ENCODE results near the gene SPDYE9. TPM values are rescaled to one million over a fixed set of nuclear protein-coding genes. Genes with fewer than 3 reads are reported as not detected.

Gene SPDYE9
- total RNA-seq: not detected

GRCh38 chr7:73085938-73086337 is at the start of gene SPDYE9:
Gene SPDYE9 (minus strand): TSS chr7:73086038. CDS start chr7:73084238, 1,800 bp downstream.

GRCh38 chr7:73057811-73058210 is 28.0 kb downstream of the SPDYE9 start, which contains the start of gene SPDYE11:
Gene SPDYE11 (minus strand): TSS chr7:73057911. CDS start chr7:73056111, 1,800 bp downstream.

GRCh38 chr7:73029666-73030065 is 56.2 kb downstream of the SPDYE9 start, which contains the start of gene SPDYE8:
Gene SPDYE8 (minus strand): TSS chr7:73029766. CDS start chr7:73027966, 1,800 bp downstream.

Small RNAs within 50 kb of the gene (small RNA-seq; reads per million reads assigned to genes)
- gene RF00019 (ENCODE audit: low replicate concordance): not detected

Other genes starting within 250 kb of the SPDYE9 start
- 20.3 TPM for gene POM121, start 160.9 kb downstream of the SPDYE9 start, total RNA-seq
- gene TRIM74, start 116.6 kb downstream of the SPDYE9 start, total RNA-seq: 1.6 TPM
- gene SPDYE8, start 56.3 kb downstream of the SPDYE9 start, total RNA-seq: not detected
- not detected for gene SPDYE11, start 28.1 kb downstream of the SPDYE9 start, total RNA-seq
- 21.3 TPM for gene NSUN5, start 222.8 kb upstream of the SPDYE9 start, total RNA-seq
- 0.18 TPM for gene TRIM50, start 242.0 kb upstream of the SPDYE9 start, total RNA-seq
- gene FKBP6, start 242.1 kb upstream of the SPDYE9 start, total RNA-seq: not detected